HG02852 (cell line): Measurements from ENCODE around the gene DPH7.
"Not testable (repeated sequence)": the region's sequence is repeated elsewhere in the genome, so short reads cannot be mapped to it uniquely, and the experiment has no call there.

Experiments
- ATAC-seq: cut with Tn5 transposase; IDR thresholded peaks from one replicate; pipeline ENCODE4 v1.9.1; 2021; ENCODE audit warnings: mild to moderate bottlenecking, moderate library complexity; ENCODE audit not compliant: unreplicated experiment

DPH7 gene

GRCh38 chr9:137581361-137582285 is 2.9 kb upstream of the DPH7 start:
- no peak for ATAC-seq

GRCh38 chr9:137580954-137581322 is 2.2 kb upstream of the DPH7 start:
- no peak for ATAC-seq

- ATAC-seq, result no peak
Observed at GRCh38 chr9:137580209-137580953, 1.7 kb upstream of the DPH7 start.

- ATAC-seq, result no peak
Observed at GRCh38 chr9:137579259-137579604, 507 bp upstream of the DPH7 start.

- no peak for ATAC-seq
Observed at GRCh38 chr9:137575716-137576411, 2.9 kb downstream of the DPH7 start.

- ATAC-seq, result no peak
Observed at GRCh38 chr9:137575364-137575715, 3.4 kb downstream of the DPH7 start.

DNA sequence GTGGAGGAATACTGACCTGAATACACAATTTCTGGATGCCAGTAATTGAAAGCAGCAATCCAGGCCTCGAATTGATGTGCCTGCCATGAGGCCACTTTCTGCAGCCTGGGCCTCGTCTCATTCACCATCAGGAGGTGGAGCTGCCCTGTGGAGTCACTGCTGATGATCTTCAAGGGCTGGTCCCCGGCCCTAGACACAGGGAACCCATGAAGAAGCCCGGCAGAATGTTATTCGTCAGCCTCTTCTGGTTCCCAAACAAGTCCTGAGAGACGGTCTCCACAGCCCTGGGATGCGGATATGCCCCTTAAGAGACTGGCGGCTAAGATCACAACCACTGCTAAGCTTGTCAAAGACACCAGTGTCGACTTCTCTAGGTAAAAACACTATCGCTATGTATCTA is 4.5 kb downstream of the DPH7 start:
- no peak for ATAC-seq

DNA sequence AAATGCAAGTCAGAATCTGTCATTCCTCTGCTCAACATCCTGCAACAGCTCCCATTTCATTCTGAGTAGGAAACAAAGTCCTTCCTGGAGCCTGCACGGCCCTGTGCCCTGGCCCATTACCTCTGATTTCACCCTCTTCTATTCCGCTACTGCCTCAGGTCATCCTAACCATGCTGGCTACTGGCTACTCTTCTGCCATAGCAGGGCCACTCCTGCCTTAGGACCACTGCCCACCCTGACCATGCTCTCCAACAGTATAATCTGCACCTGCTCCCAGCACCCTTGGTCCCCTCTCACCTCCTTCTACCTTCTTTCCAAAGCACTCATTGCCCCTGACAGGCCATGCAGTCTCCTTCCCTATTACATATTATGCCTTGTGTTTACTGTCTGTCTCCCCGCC is 8.2 kb downstream of the DPH7 start:
- ATAC-seq, result no peak

GRCh38 chr9:137569609-137570203 is 9.0 kb downstream of the DPH7 start:
- no peak for ATAC-seq

- not testable (repeated sequence) for ATAC-seq
Observed at GRCh38 chr9:137568445-137568844, 10.3 kb downstream of the DPH7 start.

- no peak for ATAC-seq
Observed at GRCh38 chr9:137564817-137565411, 13.8 kb downstream of the DPH7 start.

GRCh38 chr9:137564134-137564533 is 14.6 kb downstream of the DPH7 start:
- ATAC-seq, result no peak

GRCh38 chr9:137558127-137558526 is 20.6 kb downstream of the DPH7 start:
- ATAC-seq, result no peak

- no peak for ATAC-seq
Observed at GRCh38 chr9:137556069-137556838, 22.5 kb downstream of the DPH7 start.

- no peak for ATAC-seq
Observed at GRCh38 chr9:137555179-137555578, 23.5 kb downstream of the DPH7 start.

DNA sequence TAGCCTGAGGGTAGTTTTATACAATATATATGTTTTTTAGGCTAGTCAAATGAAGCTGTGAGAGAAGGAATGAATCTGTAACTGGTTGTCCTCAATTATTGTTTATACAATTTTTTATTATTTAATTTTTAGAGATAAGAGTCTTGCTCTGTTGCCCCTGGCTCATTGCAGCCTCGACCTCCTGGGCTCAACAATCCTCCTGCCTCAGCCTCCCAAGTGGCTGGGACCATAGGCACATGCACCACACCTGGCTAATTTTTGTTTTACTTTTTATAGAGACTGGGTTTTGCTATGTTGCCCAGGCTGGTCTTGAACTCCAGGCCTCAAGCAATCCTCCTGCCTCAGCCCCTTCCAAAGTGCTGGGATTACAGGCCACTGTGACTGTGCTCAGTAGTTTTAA is 24.4 kb downstream of the DPH7 start:
- no peak for ATAC-seq

DNA sequence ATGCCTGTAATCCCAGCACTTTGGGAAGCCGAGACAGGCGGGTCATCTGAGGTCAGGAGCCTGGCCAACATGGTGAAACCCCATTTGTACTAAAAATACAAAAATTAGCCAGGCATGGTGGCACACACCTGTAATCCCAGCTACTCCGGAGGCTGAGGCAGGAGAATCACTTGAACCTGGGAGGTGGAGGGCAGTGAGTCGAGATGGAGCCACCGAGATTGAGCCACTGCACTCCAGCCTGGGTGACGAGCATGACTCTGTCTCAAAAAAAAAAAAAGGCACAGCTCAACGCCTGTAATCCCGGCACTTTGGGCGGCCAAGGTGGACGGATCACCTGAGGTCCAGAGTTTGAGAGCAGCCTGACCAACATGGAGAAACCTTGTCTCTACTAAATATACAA is 25.1 kb downstream of the DPH7 start:
- ATAC-seq, result not testable (repeated sequence)

- no peak for ATAC-seq
Observed at GRCh38 chr9:137552022-137552768, 26.5 kb downstream of the DPH7 start.

DNA sequence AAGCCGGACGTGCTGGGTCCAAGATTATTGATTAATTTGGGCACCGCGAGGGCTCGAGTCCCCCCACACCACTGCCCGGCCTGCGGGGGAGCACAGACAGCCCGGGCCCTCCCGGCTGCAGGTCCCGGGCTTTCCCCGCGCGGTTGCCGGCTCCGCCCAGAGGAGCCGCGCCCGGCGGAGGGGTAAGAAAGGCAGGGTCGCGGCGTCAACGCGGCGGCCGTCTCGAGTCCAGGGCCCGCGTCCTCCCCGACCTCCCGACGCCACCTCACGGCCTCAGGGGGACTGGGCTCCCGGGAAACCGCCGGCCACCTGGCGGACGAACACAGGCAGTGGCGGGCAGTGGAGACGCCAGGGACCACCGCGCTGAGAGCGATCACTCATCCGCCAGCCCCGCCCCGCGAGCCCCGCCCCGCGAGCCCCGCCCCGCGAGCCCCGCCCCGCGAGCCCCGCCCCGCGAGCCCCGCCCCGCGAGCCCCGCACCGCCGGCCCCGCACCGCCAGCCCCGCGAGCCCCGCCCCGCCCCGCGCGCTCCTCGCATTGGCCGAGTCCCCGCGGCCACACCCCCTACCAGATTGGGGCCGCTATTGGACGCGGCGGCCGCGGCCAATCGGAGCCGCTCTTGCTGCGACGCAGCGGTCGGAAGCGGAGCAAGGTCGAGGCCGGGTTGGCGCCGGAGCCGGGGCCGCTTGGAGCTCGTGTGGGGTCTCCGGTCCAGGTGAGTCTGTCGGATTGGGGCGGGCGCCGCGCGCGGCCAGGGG is 27.3 kb downstream of the DPH7 start, which contains the start of gene MRPL41:
Gene MRPL41, plus strand, starts transcription at position 616 of the 758 bp plus-strand sequence. CDS start 203 bp downstream, outside the sequence.
- peak; percentile 87 for ATAC-seq
